Stomach (tissue), 9 donors: ENCODE results near the gene MAP3K5. TPM values are rescaled to one million over a fixed set of nuclear protein-coding genes. Genes with fewer than 3 reads are reported as not detected.

Source experiments
- DNase-seq, 2 donors: peaks; one replicate each; pipeline versions ENCODE4 v3.0.0 to v3.0.0-alpha.2; 2013 to 2019
- H3K27ac ChIP-seq, 5 donors: fragments of 200-600 bp in 4 of 5; sonication (generic) in 4 of 5; one replicate each; pipeline ENCODE4 v1.5.1; 2013 to 2019; ENCODE audit warnings: mild to moderate bottlenecking in 1 of 5, moderate library complexity in 1 of 5
- H3K27me3 ChIP-seq, 3 donors: fragments of 200-600 bp; sonication (generic); one replicate each; pipeline ENCODE4 v1.5.1; 2017 to 2019; ENCODE audit warnings: mixed run types in 1 of 3
- H3K36me3 ChIP-seq, 4 donors: fragments of 200-600 bp; sonication (generic); 1 replicate in 3 of 4; 2 replicates in 1 of 4; pipeline ENCODE4 v1.5.1; 2016 to 2019
- H3K4me1 ChIP-seq, 4 donors: fragments of 200-600 bp; sonication (generic); one replicate each; pipeline ENCODE4 v1.5.1; 2016 to 2019
- H3K4me3 ChIP-seq, 4 donors: fragments of 200-600 bp; sonication (generic) in 3 of 4; one replicate each; pipeline ENCODE4 v1.5.1; 2016 to 2019; ENCODE audit warnings: mild to moderate bottlenecking in 1 of 4
- H3K9me3 ChIP-seq, 4 donors: fragments of 200-600 bp; sonication (generic); one replicate each; pipeline ENCODE4 v1.5.1; 2016 to 2019
- CTCF ChIP-seq, 7 experiments: fragments of 450-650 bp in 4 of 7; fragments of 200-600 bp in 3 of 7; sonication (generic) in 3 of 7; IDR thresholded peaks; one replicate each; pipeline ENCODE4 v1.5.1; 2016 to 2019; ENCODE audit warnings: antibody characterized with exemption in 7 of 7, control low read depth in 2 of 7, mild to moderate bottlenecking in 1 of 7
- EP300 ChIP-seq: sonication (generic); formaldehyde crosslinking; IDR thresholded peaks from one replicate; pipeline ENCODE4 v1.6.1; 2017; ENCODE audit warnings: antibody characterized with exemption
- POLR2A ChIP-seq, 4 donors: fragments of 450-650 bp; IDR thresholded peaks; one replicate each; pipeline ENCODE4 v1.6.1; 2016; ENCODE audit warnings: antibody characterized with exemption in 4 of 4, control low read depth in 2 of 4, mild to moderate bottlenecking in 1 of 4, moderate library complexity in 1 of 4
- POLR2AphosphoS5 ChIP-seq, 3 donors: sonication (generic); formaldehyde crosslinking; IDR thresholded peaks; one replicate each; pipeline ENCODE4 v1.6.1; 2016; ENCODE audit warnings: antibody characterized with exemption in 3 of 3
- WGBS, 5 donors: extraction: QIAGEN DNeasy Blood & Tissue Kit in 3 of 5; methylation state at CpG; one replicate each; pipeline versions ENCODE4 v1.1.5 to v1.1.7; 2013 to 2018; 5-methylcytosine and 5-hydroxymethylcytosine counted together
- intact Hi-C: fragments of 100-400 bp; cut with DNase I; formaldehyde crosslinking; loops from one replicate; pipeline ENCODE4 v1.15.1; 2023; ENCODE audit warnings: low total_unique reads
- polyA plus RNA-seq, 3 donors: library from polyadenylated mRNA; stranded (reverse); fragments of 200-250 nt; gene quantifications; one replicate each; pipeline ENCODE4 v1.2.3, GENCODE V29; 2013
- total RNA-seq, 5 donors: library from RNA; depleted of rRNA; stranded (reverse); fragments of >200 nt; gene quantifications; one replicate each; pipeline versions ENCODE4 v1.1.0 to v1.2.3, GENCODE V29; 2014 to 2016
- donor health status: healthy with polysubstance abuse.
- donor health status: Bipolar disorder and iron deficiency.
- donor health status: healthy.

Gene MAP3K5
- total and polyA plus RNA-seq, 8 donors, result 4.9 to 40.3 (median 23.6) TPM

DNA sequence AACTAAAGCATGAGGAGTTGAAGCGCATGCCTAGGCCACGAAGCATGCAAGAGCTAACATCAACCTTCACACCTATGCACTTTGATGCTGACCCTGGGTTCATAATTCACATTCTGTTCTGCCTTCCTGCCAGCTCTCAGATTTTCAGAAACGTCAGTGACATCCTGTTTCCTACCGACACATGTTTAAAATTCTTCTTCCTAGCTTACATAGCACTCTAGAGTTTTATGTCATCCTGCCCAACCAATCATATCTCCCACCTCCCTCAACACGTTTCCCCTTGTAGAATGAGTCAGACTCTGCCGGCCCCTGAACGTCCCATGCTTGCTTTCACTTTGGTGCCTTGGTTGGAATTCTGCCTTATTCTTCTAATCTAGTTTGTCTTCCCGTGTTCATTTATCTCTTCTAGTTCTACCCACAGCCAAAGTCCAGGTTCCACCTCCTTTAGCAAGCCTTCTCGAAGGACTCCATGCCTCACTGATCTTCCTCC lies 144.9 kb downstream of the MAP3K5 start:
- H3K36me3 ChIP-seq, result peaks cover 0 to 36% (median 16%) of the 10 kb centered on the region in 4 donors
- H3K4me3 ChIP-seq, result peak overlapping the region in 2 of 4 donors; percentile 2 to 8
- peak overlapping the region; percentile 54 to 81 (median 68) for H3K27ac ChIP-seq
- intact Hi-C loops, result loop anchor here (10.0 kb wide), 1 partner anchor 67 kb away; no protein-coding TSS in a partner anchor
- DNase-seq, result peak; percentile 41 to 62
- H3K4me1 ChIP-seq, result peaks cover 11 to 44% (median 32%) of the 10 kb centered on the region in 4 donors
- 27 to 36% (median 29%) methylated on average over 9 of the region's 9 CpGs for WGBS, 5 donors
- TF ChIP-seq EP300 (no peak), POLR2AphosphoS5 (IDR thresholded peaks at IDR 0.05) (peak in 1 of 3 donors; percentile 32), POLR2A (IDR thresholded peaks at IDR 0.05) (no peak)
- no peaks in the 10 kb centered on the region for H3K27me3 ChIP-seq
- H3K9me3 ChIP-seq, result no peaks in the 10 kb centered on the region

GRCh38 chr6:136646377-136646776 lies 145.9 kb downstream of the MAP3K5 start:
- peak in 1 of 2 donors; percentile 51 for DNase-seq
- Histone ChIP-seq H3K36me3 (peaks cover 0 to 29% (median 12%) of the 10 kb centered on the region in 4 donors), H3K9me3 (no peaks in the 10 kb centered on the region), H3K27ac (peak overlapping the region in 4 of 5 donors; percentile 54 to 81 (median 68)), H3K4me1 (peaks cover 11 to 44% (median 33%) of the 10 kb centered on the region in 4 donors), H3K27me3 (no peaks in the 10 kb centered on the region), H3K4me3 (no peak overlapping the region)
- 17 to 39% (median 23%) methylated on average over 3 of the region's 3 CpGs for WGBS, 5 donors
- TF ChIP-seq POLR2A (IDR thresholded peaks at IDR 0.05), result no peak
- peak in 1 of 7 experiments; percentile 6 for TF ChIP-seq CTCF (IDR thresholded peaks at IDR 0.05)
- peak in 1 of 3 donors; percentile 17 for TF ChIP-seq POLR2AphosphoS5 (IDR thresholded peaks at IDR 0.05)
- intact Hi-C loops, result loop anchor here (10.0 kb wide), 1 partner anchor 68 kb away; no protein-coding TSS in a partner anchor

DNA sequence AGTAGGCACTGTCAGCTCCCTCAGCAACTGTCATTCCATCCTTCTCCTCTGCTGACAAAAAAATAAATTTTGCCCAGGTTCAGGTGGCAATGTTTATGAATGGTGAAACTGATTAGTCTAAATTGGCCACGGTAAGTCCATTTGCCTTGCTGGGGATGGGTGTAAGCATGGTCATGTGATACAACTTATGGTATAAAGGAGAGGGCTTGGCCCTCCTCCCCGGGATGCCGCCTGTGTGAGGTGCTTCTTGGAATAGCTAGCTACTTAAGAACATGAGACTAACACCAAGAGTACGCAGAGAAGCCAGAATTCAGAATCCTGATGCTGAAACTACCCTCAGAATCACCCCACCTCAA lies 147.7 kb downstream of the MAP3K5 start:
- Histone ChIP-seq H3K9me3 (no peaks in the 10 kb centered on the region), H3K4me3 (no peak overlapping the region), H3K36me3 (peaks cover 0 to 21% (median 9%) of the 10 kb centered on the region in 4 donors), H3K27me3 (no peaks in the 10 kb centered on the region), H3K27ac (peak overlapping the region in 4 of 5 donors; percentile 56 to 81 (median 64)), H3K4me1 (peaks cover 11 to 44% (median 33%) of the 10 kb centered on the region in 4 donors)
- 75 to 90% (median 79%) methylated on average over 4 of the region's 4 CpGs for WGBS, 5 donors
- intact Hi-C loops, result loop anchor here (5.0 to 10.0 kb wide), 2 partner anchors 70 to 153 kb away; no protein-coding TSS in a partner anchor
- DNase-seq, result no peak
- no peak for TF ChIP-seq EP300
- TF ChIP-seq CTCF (IDR thresholded peaks at IDR 0.05), result no peak
- no peak for TF ChIP-seq POLR2AphosphoS5 (IDR thresholded peaks at IDR 0.05)
- no peak for TF ChIP-seq POLR2A (IDR thresholded peaks at IDR 0.05)

DNA sequence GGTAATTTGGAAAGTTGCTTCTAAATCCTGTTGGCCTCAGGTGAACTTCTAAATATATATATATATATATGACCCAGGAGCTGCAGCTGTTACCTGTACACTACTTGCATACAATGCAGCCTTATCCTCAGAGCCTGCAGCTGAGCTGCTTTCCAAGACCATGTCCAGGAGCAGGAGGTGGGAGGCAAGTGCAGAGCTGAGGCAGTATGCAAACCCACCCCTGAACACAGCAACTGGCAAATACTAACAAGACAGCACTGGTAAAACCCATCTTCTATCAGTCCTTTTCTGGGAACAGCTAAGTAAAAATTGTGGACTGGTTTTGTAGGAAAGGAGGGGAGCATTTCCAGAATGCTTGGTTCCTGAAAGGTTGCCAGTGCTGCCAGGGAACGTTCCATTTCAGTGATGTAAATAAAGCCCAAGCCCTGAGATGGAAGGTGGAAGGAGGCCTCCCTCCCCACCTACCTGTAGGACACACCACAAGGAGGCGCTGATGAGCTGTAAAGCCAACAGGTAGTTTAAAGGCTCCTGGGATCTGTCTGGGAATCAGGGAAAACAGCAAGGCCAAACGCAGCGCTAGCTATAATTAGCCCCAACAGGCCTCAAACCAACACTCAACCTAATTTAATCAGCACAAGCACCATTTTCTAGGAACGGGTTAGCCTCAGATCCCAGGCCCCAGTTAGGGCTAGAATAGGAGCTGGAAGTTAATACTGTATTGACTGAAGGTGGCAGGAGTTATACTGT lies 148.3 kb downstream of the MAP3K5 start:
- intact Hi-C loops, result loop anchor here (5.0 to 10.0 kb wide), 2 partner anchors 71 to 153 kb away; no protein-coding TSS in a partner anchor
- DNase-seq, result peak; percentile 95 to 98

More for the DNA sequence above, 148.3 kb downstream of the MAP3K5 start:
- H3K27ac ChIP-seq, result peak overlapping the region; percentile 46 to 81 (median 61)
- no peaks in the 10 kb centered on the region for H3K9me3 ChIP-seq
- H3K4me3 ChIP-seq, result no peak overlapping the region
- 3 to 19% (median 6%) methylated on average over 5 of the region's 5 CpGs for WGBS, 5 donors
- peaks cover 11 to 44% (median 33%) of the 10 kb centered on the region in 4 donors for H3K4me1 ChIP-seq
- no peaks in the 10 kb centered on the region for H3K27me3 ChIP-seq
- peaks cover 0 to 20% (median 8%) of the 10 kb centered on the region in 4 donors for H3K36me3 ChIP-seq
- peak in 2 of 3 donors; percentile 34 to 85 for TF ChIP-seq POLR2AphosphoS5 (IDR thresholded peaks at IDR 0.05)
- TF ChIP-seq POLR2A (IDR thresholded peaks at IDR 0.05), result no peak
- peak in 5 of 7 experiments; percentile 68 to 98 (median 92) for TF ChIP-seq CTCF (IDR thresholded peaks at IDR 0.05)
- TF ChIP-seq EP300, result no peak
